HUES6 (cell line): Measurements from ENCODE around the gene IRF9.
A peak's percentile ranks its signal among the peaks of the same experiment; 100 is the strongest.

Experiments used
- H3K27ac ChIP-seq: 2 replicates; pipeline ENCODE4 v1.7.0; 2013; ENCODE audit warnings: low read depth, mild to moderate bottlenecking, low read length, inconsistent platforms
- H3K27me3 ChIP-seq: 2 replicates; pipeline ENCODE4 v1.6.1; 2013; ENCODE audit warnings: low read length; ENCODE audit not compliant: control insufficient read depth, insufficient read depth
- H3K36me3 ChIP-seq: 2 replicates; pipeline ENCODE4 v1.6.1; 2013; ENCODE audit warnings: low read length; ENCODE audit not compliant: control insufficient read depth, insufficient read depth
- H3K4me1 ChIP-seq: 2 replicates; pipeline ENCODE4 v1.6.1; 2013; ENCODE audit warnings: low read length; ENCODE audit not compliant: control insufficient read depth, insufficient read depth
- H3K4me3 ChIP-seq: 2 replicates; pipeline ENCODE4 v1.5.1; 2013; ENCODE audit warnings: low read depth, low read length
- H3K9ac ChIP-seq: one replicate; pipeline ENCODE4 v1.6.1; 2013; ENCODE audit warnings: mild to moderate bottlenecking, low read length
- H3K9me3 ChIP-seq: 2 replicates; pipeline ENCODE4 v1.6.1; 2013; ENCODE audit warnings: low read depth, low read length; ENCODE audit not compliant: control insufficient read depth, insufficient read depth

IRF9 gene

GRCh38 chr14:24215495-24216344 lies 54.7 kb downstream of the IRF9 start, which contains the start of gene MDP1:
MDP1 (minus strand) TSS chr14:24216066; CDS start chr14:24215955, 111 bp downstream.
- no peaks in the 10 kb centered on the region for H3K27me3 ChIP-seq
- peak within 1 kb of the TSS; percentile 92 for H3K4me3 ChIP-seq
- H3K9ac ChIP-seq: peak within 1 kb of the TSS; percentile 93
- no peaks in the 10 kb centered on the region for H3K9me3 ChIP-seq
- H3K36me3 ChIP-seq: peaks cover 18% of the 10 kb centered on the region
- H3K4me1 ChIP-seq: peaks cover 4% of the 10 kb centered on the region
- H3K27ac ChIP-seq: peak within 1 kb of the TSS; percentile 37; the same call in 1 of the 2 replicates
